ENCODE measurements around the gene MRM3.
"Not testable (repeated sequence)": the region's sequence is repeated elsewhere in the genome, so short reads cannot be mapped to it uniquely, and the experiment has no call there.

MRM3 gene

DNA sequence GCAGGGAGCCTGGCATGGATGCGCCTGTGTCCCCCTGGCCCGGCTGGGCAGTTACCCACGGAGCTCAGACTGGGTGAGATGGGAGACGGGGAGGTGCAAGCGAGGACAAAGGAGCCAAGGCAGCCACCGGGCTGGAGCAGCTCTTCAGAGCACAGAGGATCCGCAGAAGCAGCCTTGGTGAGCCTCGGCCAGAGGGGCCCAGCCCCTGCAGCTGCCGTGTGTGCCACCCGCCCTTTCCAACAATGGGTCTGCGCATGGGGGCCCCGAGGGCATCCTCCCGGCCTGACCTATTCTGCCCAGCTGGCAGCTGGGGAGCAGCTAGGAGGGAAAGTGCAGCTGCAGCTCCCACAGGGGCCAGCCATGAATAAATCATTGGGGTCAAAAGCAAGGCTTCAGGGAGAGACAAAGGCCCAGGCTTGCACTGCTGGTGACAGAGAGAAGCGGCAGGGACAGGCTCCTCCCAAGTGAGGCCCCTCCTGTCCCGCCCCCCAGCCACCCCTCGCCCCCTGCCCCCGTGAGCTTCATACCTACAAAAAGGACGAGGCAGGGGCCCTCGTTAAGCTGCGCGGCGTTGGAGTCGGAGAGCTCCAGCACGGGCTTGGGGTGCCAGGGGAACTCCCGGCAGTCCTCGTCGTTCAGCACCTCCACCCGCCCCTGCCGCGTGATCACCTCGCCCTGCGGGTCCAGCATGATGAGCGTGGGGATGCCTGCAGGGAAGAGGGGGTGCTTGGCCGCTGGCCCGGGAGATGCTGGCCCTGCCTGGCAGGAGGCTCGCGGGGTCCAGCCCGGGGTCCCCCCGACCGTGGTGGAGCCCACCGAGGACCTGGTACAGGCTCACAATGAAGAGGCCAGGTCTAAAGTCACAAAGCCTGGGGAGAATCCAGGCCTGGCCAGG lies 22.6 kb downstream of the MRM3 start:
- no peak for DNase-seq (ENCODE audit: low read depth in 2 of 2)
- no peak overlapping the region for H3K4me3 ChIP-seq (replicated peaks in 1 of 2; ENCODE audit: low read depth in 2 of 2, low read length in 2 of 2)
- TF ChIP-seq, protein P1, sequence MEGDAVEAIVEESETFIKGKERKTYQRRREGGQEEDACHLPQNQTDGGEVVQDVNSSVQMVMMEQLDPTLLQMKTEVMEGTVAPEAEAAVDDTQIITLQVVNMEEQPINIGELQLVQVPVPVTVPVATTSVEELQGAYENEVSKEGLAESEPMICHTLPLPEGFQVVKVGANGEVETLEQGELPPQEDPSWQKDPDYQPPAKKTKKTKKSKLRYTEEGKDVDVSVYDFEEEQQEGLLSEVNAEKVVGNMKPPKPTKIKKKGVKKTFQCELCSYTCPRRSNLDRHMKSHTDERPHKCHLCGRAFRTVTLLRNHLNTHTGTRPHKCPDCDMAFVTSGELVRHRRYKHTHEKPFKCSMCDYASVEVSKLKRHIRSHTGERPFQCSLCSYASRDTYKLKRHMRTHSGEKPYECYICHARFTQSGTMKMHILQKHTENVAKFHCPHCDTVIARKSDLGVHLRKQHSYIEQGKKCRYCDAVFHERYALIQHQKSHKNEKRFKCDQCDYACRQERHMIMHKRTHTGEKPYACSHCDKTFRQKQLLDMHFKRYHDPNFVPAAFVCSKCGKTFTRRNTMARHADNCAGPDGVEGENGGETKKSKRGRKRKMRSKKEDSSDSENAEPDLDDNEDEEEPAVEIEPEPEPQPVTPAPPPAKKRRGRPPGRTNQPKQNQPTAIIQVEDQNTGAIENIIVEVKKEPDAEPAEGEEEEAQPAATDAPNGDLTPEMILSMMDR (IDR thresholded peaks at IDR 0.05; ENCODE audit: low read depth, low read length) = no peak

DNA sequence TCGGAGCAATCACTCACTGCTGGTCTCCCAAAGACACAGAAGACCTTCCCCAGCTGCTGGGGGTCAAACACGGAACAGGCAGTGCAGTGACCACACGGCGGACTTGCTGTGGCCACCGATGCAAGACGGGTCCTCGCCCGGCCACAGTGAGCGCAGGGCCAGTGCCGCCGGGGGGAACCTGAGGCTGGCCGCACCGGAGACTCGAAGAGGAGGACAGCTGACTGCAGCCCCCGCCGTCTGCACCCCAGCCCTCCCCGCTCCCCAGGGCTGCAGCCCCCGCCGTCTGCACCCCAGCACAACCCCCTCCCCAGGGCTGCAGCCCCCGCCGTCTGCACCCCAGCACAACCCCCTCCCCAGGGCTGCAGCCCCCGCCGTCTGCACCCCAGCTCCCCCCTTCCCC lies 23.7 kb downstream of the MRM3 start:
- DNase-seq (ENCODE audit: low read depth in 2 of 2); H3K4me3 ChIP-seq (replicated peaks in 1 of 2; ENCODE audit: low read depth in 2 of 2, low read length in 2 of 2): not testable (repeated sequence)

DNA sequence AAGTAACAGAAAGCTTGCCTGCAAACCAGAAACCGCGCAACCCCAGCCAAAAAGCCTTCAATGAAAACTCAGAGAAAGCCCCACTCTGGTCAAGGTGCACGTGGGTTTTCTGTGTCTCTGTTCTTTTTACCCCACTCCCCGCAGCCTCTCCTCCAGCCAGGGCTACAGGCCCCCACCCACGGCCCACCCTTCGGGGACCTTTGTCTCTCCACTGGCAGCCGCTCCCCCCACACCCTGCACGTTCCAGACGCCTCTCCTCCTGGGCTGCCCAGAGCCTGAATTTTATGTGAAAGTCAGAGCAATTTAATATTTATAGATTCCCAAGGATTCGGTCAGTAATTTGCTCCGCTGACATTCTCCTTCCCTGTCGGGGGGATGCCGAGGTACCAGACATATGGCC lies 24.2 kb downstream of the MRM3 start:
- TF ChIP-seq, protein P1 (IDR thresholded peaks at IDR 0.05; ENCODE audit: low read depth, low read length) = no peak
- no peak for DNase-seq (ENCODE audit: low read depth in 2 of 2)
- H3K4me3 ChIP-seq (replicated peaks in 1 of 2; ENCODE audit: low read depth in 2 of 2, low read length in 2 of 2) = no peak overlapping the region

DNA sequence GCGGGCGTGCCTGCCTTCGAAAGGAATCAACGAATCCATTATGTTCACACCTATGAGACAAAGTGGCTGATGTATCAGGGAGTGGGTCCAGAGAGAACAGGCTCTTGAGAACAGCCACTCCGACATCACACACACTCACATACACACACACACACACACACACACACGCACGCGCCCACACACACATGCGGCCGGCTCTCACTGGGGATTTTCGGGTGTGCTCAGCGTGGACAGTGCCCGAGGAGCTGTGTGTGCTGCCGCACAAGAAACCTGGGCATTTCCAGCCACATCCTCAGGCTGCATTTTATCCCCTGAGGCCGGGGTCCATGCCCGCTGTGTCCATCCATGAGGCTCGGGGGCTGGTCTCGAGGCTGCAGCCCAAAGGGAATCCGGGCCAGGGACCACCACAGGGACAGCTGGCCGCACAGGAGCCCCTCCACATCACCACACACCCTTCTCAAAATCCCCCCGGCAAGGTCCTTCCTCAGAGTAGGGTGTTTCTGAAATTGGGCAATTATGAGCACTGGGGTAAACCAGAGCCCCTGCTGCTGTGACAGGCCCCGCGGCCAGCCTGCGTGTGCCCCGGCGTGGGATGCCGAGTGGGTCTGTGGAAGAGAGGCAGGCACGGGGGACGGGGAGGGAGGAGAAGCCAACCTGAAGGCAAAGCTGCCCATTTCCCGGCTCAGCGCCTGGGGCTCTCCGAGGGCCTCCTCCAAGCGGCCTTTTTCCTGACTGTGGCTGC lies 24.8 kb downstream of the MRM3 start:
- DNase-seq (ENCODE audit: low read depth in 2 of 2) = no peak
- TF ChIP-seq, protein P1 (IDR thresholded peaks at IDR 0.05; ENCODE audit: low read depth, low read length) = no peak
- no peak overlapping the region for H3K4me3 ChIP-seq (replicated peaks in 1 of 2; ENCODE audit: low read depth in 2 of 2, low read length in 2 of 2)

DNA sequence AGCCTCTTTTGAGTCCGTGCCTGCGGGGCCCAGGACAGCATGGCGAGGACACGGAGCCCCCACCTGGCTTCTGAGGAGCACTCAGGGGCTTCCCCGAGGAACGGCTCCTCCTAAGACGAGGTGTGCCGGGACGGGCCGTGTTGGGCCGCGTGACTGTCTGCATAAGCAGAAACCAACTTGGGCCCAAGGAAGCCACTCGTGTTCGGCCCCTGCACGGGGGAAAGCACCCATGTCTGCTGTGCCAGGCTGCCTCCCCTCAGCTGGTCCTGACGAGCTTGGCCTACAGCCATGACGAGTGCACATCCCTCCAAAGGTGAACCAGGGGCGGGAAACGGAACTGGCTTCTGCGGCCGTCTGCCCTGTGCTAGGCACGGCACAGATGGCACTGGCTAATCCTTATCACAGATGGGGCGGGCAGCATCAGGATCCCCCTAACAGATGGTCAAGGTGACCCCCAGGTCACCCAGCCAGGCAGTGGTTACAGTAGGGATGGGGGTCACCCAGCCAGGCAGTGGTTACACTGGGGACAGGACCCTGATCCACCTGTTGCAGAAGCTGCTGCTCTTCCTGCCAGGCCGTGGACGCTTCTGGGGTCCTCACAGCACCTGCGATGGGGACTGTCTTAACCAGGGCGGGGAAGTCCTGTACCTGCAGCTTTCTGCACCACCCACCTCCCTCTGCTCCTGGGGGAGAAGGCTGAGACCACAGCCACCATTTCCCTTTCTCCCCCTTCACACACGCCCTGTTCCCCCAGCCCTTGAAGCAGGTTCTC lies 25.6 kb downstream of the MRM3 start:
- no peak for DNase-seq (ENCODE audit: low read depth in 2 of 2)
- no peak overlapping the region for H3K4me3 ChIP-seq (replicated peaks in 1 of 2; ENCODE audit: low read depth in 2 of 2, low read length in 2 of 2)
- TF ChIP-seq, protein P1 (IDR thresholded peaks at IDR 0.05; ENCODE audit: low read depth, low read length) = no peak

DNA sequence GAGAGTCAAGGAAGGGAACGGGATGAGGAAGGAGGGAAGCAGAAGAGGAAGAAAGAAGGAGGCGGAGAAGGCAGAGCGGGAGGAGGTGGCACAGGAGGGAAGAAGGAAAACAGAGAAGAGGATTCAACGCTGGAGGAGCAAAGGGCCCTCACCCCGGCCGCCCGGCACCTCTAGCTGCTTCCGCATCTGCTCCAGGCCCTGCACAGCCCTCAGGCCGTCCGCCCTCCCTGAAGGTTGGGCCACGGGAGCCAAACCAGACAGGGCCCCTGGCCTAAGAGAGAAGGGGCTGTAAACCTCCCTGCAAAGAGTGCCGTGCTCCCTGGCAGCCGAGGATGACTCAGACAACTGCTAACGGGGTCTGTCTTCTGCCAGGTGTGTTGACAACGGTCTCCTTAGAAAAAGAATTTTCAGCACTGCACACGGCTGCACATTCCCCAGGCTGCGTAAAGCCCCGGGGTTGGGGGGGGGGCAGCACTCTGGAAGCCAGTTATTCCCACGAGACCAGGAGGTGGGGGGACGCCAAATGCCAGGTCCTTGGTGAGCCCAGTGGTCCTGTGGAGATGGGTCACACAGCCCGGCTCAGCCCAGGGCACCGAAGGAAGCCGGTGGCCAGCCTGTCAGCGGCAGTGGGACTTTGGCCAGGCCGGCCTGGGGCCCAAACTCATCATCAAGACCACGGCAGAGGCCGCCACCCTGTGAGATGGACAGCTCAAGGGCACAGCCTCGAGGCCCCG lies 29.1 kb downstream of the MRM3 start:
- TF ChIP-seq, protein P1 (IDR thresholded peaks at IDR 0.05; ENCODE audit: low read depth, low read length) = no peak
- H3K4me3 ChIP-seq (replicated peaks in 1 of 2; ENCODE audit: low read depth in 2 of 2, low read length in 2 of 2) = no peak overlapping the region

More for the DNA sequence above, 29.1 kb downstream of the MRM3 start:
- DNase-seq (ENCODE audit: low read depth in 2 of 2) = no peak
